COLO668 (cell line): Measurements from ENCODE around the gene CCDC178.
A peak's percentile ranks its signal among the peaks of the same experiment; 100 is the strongest.
"Not testable (repeated sequence)": the region's sequence is repeated elsewhere in the genome, so short reads cannot be mapped to it uniquely, and the experiment has no call there.

ENCODE experiments used
- DNase-seq: peaks from one replicate; lab custom pipeline; 2025; ENCODE audit not compliant: unreplicated experiment; lab: John Stamatoyannopoulos, UW

CCDC178 gene

DNA sequence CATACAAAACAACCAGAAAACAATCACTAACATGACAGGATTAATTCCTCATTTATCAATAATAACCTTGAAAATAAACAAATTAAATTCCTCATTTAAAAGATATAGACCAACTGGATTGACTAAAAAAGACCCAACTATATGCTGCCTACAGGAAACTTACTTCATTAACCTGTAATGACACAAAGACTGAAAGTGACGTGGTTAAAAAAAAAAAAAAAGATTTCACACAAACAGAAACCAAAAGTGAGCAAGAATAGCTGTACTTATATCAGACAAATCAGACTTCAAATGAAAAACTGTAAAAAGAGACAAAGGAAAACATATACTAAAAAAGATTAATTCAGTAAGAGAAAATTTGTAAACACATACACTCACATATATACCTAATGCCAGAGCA lies 201.2 kb downstream of the CCDC178 start:
- DNase-seq: no peak

DNA sequence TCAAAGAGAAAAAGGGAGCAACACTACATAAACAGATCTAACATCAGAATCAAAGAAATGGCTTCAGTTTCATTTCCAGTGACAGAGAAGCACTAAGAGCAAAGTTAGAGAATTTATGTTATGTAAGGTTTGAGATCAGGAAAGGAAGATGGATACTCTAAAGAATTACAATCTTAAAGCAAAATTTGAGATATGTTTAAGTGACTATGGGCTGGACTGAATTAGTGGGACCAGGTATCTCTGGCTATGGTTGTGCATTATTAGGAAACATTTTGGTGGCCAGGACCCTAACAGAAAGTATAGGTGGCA lies 208.2 kb downstream of the CCDC178 start:
- DNase-seq: no peak

DNA sequence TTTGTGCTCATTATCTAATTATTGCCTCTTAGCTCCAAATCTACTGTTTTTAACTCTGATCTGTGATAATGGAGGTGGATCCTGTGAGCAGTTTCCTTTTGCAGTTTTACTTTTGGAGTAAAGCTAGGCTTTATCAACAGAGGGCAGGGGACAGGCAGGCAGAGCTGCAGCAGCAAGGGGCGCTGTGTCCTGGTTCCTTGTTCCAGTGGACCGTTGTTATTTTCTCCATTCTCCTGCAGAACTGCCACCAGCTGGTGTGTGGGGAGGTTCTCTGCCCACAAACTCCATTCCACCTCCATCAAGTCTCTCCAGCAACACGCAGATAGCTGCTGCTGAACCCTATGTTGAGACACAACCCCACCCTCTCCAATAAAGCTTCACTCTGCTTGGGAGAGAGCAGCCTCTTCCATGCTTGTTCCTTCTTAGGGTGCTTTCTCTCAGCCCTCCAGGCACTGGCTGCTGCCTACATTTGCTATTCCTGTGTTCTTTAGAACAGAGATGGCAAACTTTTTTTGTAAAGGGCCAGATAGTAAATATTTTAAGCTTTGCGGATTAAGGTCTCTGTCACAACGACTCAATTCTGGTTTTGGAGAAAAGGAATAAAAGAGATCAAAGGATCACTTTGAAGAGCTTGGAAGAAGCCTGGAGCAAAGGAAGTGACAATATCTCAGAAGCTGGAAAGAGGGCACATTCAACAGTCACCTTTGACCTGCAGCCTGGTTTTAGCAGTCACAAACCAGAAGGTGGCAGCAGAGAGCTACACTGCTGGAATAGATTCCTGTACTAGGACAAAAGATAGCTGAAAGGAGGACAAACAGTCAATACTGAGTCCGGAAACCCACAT lies 208.8 kb downstream of the CCDC178 start:
- peak; percentile 84 for DNase-seq

DNA sequence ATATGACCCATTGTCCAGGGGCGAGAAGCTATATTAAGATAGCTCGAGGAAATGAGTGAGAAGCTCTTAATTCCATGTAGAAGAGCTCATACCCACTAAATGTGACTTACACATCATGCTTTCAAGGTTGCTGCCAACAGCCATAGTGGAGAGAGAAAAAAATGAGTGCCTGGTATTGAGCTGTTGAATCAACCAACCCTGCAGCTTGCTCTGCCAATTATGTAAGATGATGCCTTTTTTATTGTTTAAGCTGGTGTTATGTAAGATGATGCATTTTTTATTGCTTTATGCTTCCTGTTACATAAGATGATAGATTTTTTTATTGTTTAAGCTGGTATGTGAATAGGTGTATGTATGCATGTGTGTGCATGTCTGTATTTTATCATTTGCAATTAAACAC lies 228.2 kb downstream of the CCDC178 start:
- peak; percentile 30 for DNase-seq

DNA sequence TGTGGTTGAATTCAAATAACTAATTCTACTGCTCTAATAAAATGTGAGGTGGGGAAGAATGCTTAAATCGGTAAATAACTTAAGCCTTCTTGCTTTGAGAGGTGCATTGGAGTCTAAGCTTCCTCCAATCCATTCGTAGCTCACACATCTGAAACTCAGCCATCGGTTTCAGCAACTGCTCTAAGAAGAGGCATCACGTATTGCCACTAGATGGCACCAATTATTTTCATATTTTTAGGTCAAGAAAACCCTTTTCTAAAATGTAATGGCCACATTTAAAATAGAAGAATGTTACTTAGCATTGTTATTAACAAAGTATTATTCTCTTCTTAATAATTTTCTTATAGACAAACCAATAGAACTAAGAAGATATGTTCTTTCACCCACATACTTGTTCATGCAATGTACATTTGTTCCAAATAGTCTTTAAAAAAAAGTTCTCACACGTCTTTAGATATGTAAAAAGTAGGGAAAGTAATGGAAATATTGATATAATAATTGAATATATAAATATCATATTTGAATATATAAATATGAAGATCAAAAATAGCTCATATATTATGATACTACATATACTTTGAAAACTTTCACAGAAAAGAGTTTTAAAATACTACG lies 229.8 kb downstream of the CCDC178 start:
- peak; percentile 20 for DNase-seq

DNA sequence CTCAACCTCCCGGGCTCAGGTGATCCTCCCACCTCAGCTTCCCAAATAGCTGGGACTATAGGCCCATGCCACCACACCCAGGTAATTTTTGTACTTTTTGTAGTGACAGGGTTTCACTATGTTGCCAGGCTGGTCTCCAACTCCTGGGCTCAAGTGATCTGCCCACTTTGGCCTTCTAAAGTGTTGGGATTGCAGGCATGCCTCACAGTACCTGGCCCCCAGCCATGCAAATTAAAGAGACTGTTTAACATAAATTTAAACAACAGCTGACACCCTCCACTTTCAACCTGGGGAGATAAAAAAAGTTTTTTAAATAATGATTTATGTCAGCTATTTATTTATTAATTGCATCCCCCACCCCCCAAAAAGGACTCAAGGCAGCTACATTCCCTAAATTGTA lies 234.7 kb downstream of the CCDC178 start:
- no peak for DNase-seq

DNA sequence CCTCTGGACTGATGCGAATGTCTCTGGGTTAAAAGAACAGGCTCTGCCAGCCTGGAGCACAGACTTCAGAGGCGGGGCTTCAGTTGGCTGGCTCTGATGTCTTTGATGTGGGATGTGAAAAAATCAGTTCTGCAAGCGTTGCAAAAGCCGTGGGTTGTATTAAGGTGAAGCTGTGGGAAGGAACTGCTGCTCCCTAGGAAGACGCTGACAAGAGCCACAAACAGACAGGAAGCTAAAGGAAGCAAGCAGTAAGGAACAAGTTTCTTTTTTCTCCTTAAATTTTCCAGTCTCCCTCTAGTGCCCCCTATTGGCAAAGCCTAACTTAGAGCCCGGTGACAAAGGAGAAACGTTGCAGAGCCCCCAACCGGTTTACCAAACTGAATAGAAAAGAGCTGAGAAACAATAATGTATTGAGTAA lies 239.0 kb downstream of the CCDC178 start:
- DNase-seq: no peak

DNA sequence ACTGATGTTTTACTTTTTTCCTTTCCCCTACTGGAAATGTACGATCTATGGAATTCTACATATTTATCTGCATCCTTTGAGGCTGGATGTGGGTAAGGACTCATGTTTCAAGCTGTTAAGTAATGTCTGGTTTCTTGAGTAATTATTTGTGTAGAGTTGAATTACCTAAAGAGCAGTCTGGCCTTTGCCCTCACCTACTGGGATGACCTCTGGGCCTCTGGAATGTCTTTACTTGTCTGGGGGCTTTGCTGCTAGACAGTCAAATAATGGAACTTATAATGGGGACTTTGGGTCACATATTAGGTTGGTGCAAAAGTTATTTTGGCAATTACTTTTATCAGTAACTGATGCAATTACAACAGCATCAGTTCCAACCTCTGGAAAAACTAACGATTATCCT lies 244.7 kb downstream of the CCDC178 start:
- no peak for DNase-seq

DNA sequence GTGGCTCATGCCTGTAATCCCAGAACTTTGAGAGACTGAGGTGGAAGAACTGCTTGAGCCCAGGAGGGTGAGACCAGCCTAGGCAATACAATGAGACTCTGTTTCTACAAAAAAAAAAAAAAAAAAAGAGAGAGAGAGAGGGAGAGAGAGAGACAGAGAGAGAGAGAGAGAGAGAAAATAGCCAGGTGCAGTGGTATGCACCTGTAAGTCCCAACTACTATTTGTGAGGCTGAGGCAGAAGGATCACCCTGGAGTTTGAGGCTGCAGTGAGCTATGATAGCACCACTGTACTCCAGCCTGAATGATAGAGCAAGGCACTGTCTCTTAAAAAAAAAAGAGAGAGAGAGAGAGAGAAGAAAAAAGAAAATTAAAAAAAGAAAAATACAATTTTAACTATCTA lies 245.7 kb downstream of the CCDC178 start:
- DNase-seq: no peak

DNA sequence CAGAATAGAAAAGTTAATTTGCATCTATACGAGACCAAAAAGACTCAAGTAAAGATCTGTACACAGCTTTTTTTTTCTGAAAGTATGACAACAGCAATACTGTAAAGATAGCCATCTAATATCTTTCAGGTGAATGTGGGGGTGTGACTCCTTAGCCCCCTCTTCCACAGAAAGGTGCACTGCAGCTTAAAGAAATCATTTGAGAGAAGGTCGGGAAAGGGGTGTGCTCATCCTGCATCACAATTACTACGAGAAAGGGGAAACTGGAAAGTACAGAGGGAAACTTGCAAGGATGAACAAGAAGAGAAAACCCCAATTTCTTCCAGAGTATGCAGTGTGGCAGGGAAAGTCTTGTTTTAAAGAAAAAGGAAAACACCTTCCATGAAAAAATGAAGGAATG lies 255.6 kb downstream of the CCDC178 start:
- DNase-seq: no peak

DNA sequence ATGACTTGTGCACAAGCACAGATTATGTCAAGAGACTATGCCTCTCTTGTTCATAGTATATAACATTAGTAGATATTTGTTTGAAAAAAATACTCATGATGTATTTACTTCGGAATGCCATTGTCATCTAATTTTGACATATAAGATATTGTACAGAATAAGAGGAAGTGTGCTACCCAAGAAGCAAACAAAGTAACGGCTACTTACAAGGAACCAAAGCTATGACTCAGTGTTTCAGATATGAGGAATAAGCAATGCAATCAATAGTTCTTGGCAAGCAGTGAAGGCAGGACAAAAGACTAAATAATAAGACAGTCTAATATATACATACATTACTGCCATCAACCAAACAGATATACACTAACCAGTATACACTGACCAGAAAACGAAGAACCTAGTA lies 256.3 kb downstream of the CCDC178 start:
- no peak for DNase-seq

DNA sequence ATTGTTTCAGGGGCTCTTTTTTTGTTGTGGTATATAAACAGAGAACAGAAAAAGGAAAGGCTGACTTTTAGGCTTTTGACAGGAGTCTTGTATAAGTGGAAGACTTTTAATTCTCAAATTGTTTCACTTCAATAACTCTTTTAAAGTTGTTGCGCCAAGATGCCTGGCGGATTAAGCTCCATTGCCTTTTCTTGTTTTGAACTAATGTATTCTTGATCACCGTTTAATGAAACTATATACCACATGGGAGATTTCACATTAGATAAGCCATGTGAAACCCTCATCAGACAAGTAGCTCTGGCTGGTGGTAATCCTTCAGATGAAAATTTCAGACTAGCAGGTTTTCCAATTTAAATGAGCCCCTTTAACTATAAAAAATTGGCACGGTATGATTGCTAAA lies 257.4 kb downstream of the CCDC178 start:
- no peak for DNase-seq

DNA sequence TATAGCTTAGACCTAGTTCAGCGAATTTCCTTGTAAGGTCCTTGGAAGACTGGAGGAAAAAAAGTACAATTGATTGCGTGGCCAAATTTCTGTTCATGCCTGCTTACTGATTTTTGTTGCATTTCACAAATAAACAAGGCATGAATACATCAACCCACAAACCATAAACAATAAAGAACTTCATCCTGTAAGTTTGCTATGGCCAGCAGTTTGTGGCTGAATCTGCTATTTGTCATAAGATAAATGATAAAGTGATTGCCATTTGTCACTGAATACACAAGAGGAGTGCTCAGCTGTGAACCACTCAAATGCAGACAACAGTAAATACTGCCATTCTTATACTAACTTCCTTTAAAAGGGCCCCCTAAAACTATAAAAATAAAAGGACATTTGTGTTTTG lies 259.5 kb downstream of the CCDC178 start:
- no peak for DNase-seq

DNA sequence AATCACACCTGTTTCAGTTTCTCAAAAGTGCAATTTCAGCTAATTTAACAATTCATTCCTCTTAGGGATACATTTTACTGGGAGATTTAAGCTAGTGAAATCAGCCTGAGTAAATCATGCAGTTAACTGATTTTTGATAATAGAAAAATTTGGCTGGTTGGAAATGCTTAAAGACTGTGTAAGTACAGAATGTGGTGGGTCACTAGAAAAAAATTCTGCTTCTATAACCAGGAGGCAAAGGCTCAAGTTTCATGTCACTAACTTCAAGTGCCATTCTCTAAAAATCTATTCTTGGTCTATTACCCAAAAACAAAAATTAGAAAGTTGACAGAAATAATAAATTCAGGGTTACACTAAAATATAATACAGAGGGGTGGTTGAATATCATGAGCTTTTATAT lies 271.3 kb downstream of the CCDC178 start:
- no peak for DNase-seq

DNA sequence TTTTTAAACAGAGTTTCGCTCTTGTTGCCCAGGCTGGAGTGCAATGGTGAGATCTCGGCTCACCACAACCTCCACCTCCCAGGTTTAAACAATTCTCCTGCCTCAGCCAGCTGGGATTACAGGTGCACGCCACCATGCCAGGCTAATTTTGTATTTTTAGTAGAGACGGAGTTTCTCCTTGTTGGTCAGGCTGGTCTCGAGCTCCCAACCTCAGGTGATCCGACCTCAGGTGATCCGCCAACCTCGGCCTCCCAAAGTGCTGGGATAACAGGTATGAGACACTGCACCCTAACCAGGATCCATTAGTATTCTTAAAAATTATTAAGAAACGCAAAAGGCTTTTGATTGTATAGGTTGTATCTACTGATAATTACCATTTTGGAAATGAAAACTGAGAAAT lies 276.4 kb downstream of the CCDC178 start:
- not testable (repeated sequence) for DNase-seq

DNA sequence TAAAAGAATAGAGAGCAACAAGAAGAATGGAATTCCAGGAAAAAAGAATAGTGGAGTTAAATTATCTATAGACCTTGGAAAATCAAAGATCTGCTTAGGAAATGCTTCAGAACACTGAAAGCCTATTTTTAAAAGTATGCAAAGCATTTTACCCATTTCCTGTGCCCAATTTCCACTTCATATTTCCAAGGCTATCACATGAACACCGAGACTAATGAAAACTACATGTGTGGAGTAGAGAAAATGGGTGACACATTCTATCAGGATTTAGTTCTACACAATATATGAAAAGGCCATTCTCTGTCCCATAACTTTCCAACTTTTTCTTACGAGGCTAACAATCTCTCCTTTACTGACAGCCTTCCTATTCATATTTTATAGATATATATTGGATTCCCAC lies 279.4 kb downstream of the CCDC178 start:
- DNase-seq: no peak

DNA sequence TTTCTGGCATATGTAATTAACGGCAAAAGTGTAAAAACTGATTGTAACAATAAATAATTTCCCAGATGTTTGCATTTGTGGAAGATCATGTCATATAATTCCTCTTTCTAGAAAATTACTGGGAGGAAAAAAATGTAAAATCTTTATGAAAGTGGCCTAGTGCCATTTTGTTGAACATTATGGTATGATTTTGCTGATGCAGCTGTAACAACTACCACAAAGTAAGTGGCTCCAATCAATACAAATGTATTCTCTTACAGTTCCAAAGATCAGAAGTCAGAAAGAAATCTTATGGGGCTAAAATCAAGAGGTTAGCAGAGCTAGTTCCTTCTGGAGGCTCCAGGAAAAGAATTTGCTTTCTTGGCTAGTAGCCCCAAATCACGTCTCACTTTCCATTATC lies 281.4 kb downstream of the CCDC178 start:
- DNase-seq: no peak

DNA sequence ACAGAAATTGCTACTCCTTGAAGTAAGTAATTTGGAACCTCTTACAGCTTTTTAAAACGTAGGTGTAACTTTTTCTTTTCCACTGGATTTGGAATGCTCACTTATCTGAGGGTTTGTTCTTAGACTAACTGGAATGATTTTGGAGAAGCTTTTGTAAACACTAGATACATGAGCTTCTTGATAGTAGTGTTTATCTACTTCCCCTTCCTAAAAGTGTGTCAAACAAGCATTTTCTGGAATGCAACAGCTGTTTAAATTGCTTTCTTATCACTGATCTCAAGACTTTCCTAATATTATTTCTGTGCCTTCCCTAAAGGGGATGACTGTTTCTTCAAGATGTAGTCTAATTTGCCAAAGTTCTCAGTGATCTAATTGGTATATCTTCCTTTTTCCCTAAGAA lies 282.6 kb downstream of the CCDC178 start:
- DNase-seq: no peak

DNA sequence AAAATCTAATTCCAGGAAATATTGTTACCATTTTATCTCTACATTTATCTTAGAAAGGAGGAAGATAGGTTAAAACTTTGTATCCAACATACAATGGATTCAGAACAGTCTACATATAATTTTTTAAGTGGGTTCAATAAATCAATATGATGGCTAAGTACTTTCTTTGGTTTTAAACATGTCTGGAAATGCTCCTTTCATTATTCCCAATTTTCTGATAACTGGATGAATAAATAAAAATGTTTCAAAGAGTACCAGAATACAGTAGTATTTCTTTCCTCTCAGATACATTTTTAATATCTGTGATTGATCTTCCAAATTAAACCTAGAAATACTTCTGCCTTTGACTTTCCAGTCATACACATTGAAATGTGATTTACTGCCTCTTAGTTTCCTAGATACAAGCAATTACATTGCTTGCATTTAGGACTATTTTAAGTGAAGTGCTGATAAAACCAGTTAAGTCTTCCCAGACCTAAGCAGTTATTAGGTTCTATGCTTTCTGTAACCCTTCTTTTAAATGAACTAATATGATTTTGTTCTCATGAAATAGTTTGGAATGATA lies 283.5 kb downstream of the CCDC178 start:
- no peak for DNase-seq

DNA sequence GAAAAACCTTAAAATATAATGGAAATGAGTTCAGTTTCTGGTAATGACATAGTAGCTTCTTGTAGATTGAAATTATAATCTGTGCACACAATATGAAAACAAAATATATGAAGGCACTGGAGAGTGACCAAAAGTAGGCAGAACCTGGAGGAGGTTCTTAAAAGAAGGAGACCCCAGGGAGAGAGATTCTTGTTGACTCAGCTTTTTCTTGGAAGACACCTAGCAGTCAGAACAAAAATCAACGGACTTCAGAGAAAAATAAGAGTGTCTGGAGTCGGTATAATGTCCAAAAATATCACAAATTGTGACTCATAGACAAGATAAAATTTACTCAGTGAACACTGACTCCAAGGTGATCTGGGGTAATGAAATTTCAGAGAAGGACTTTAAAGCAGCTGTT lies 286.5 kb downstream of the CCDC178 start:
- no peak for DNase-seq

DNA sequence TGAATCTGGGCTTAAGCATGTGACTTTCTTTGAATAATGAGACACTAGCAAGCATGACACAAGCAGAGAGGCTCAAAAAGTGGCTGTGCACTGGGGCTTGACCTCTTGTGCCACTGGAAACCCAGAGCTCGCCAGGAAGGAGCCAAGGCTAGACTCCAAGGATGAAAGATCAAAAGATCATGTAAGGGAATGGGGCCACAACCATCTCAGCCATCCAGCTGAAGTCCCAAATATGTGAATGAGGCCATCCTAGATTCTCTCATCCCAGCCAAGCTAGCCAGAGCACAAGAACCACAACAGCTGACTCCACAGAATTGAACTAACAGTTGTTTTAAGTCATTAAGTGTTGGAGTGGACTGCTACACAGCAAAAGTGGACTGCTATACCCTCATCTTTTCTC lies 288.1 kb downstream of the CCDC178 start:
- no peak for DNase-seq

DNA sequence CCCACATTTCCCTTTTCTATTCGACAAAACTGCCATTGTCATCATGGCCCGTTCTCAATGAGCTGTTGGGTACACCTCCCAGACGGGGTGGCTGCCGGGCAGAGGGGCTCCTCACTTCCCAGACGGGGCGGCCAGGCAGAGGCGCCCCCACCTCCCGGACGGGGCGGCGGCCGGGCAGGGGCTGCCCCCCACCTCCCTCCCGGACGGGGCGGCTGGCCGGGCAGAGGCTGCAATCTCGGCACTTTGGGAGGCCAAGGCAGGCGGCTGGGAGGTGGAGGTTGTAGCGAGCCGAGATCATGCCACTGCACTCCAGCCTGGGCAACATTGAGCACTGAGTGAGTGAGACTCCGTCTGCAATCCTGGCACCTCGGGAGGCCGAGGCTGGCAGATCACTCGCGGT lies 292.7 kb downstream of the CCDC178 start:
- not testable (repeated sequence) for DNase-seq

DNA sequence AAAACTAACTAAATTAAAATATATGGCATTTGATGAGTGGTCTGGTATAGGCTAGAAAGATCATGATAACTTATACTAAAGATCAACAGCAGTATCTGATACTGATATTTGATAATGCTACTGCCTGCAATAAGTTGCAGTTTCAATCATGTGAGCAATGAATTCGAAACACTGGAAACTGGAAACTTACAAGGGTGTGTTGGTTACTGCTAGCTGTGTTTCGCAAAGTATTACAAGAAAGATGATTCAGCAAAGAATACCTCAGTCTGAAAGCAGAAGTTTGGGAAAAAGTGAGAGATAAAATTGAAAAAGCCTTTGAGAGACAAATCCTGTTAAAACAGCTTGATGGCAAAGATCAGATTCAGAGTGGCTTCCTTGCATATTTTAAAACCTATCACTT lies 294.5 kb downstream of the CCDC178 start:
- DNase-seq: no peak
